Measurements from ENCODE around the gene ERP44.
"Not testable (repeated sequence)": the region's sequence is repeated elsewhere in the genome, so short reads cannot be mapped to it uniquely, and the experiment has no call there.

The ERP44 gene

DNA sequence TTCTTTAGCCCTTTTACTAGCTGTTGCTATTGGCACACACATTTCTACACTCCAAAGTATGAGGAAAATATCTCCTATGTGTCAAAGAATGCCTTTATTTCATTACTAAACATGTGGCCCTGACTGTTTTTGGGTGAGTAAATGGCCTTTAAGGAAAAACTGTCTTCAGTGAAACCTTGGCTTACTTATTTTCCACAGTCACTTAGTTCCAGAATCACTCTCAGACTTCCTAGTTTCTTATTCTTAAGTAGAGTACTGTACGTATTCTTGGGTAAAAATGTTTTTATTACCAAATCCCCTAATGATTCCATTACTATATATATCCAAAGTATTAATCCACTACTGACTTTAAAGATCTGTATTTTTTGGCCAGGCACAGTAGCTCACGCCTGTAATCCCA is 27.5 kb downstream of the ERP44 start:
- H3K27me3 ChIP-seq (replicated peaks in 2 of 5; ENCODE audit: control insufficient read depth in 4 of 5, insufficient read depth in 5 of 5, low read length in 4 of 5), result no peaks in the 10 kb centered on the region
- DNase-seq, result no peak
- no peak overlapping the region for H3K27ac ChIP-seq (ENCODE audit: insufficient read depth in 1 of 2, low read depth in 1 of 2, low read length in 2 of 2, poor library complexity in 1 of 2, severe bottlenecking in 2 of 2)
- POLR2A ChIA-PET, result no interaction called here
- peaks cover 0 to 5% (median 0%) of the 10 kb centered on the region in 4 experiments for H3K4me1 ChIP-seq (ENCODE audit: control extremely low read depth in 1 of 4, control insufficient read depth in 4 of 4, insufficient read depth in 4 of 4, low read length in 3 of 4)
- WGBS (ENCODE audit: insufficient coverage), result 100% methylated on average over 1 of the region's 2 CpGs
- no peak overlapping the region for H3K4me3 ChIP-seq (ENCODE audit: control insufficient read depth in 1 of 7, extremely low read depth in 1 of 7, insufficient read depth in 4 of 7, low read depth in 2 of 7, low read length in 6 of 7)
- H3K9me3 ChIP-seq (ENCODE audit: control extremely low read depth in 1 of 5, control insufficient read depth in 4 of 5, insufficient read depth in 2 of 5, low read depth in 1 of 5, low read length in 4 of 5), result no peaks in the 10 kb centered on the region
- CTCF ChIA-PET, result interaction anchor here (1.4 kb wide), 1 partner anchor 18 kb away, joined by 3 read pairs; no protein-coding TSS in a partner anchor
- H3K36me3 ChIP-seq (ENCODE audit: control insufficient read depth in 4 of 4, insufficient read depth in 4 of 4, low read length in 3 of 4), result peaks cover 0 to 2% (median under 1%) of the 10 kb centered on the region in 4 experiments

DNA sequence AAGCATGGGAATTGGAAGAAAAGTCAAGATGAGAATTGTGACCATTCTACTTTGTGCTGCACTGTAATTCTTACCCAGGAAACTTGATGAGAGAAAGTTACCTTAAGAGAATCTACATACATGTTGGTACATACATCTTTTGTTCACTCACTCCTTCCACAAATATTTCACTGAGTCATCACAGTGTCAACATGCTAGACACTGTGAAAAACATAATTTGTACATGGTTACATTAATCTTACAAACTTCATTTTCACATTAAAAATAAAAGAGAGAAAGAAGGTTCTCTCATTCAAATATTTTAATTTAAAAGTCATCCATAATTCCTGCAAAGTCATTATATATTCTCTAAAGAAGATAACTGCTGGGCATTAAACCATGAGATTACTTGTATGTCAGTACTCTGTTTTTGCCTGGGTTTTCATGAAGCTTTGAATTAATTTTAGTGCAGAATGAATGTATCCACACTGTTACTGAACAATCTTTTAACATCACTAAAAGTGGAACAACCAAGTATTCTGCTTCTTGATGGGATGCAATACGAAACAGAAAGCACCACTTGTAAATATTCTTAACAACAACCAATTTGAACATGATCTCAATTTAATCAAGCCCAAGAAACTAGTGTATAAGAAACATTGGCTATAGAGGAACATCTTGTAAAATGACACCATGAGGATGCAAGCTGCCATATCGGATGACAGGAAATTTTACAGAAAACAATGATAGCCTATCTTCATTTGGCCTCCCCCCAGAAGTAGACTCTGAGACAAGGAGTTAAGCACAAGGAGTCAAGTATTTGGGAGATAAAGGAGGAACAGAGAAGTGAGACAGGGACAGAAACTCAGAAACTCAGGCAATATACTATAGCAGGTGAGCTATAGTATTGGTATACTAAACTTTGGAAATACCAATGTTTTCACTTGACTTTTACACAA is 28.4 kb downstream of the ERP44 start:
- Histone ChIP-seq H3K36me3 (ENCODE audit: control insufficient read depth in 4 of 4, insufficient read depth in 4 of 4, low read length in 3 of 4) (peaks cover 0 to 2% (median under 1%) of the 10 kb centered on the region in 4 experiments), H3K9me3 (ENCODE audit: control extremely low read depth in 1 of 5, control insufficient read depth in 4 of 5, insufficient read depth in 2 of 5, low read depth in 1 of 5, low read length in 4 of 5) (no peaks in the 10 kb centered on the region), H3K27me3 (replicated peaks in 2 of 5; ENCODE audit: control insufficient read depth in 4 of 5, insufficient read depth in 5 of 5, low read length in 4 of 5) (no peaks in the 10 kb centered on the region), H3K27ac (ENCODE audit: insufficient read depth in 1 of 2, low read depth in 1 of 2, low read length in 2 of 2, poor library complexity in 1 of 2, severe bottlenecking in 2 of 2) (no peak overlapping the region), H3K4me1 (ENCODE audit: control extremely low read depth in 1 of 4, control insufficient read depth in 4 of 4, insufficient read depth in 4 of 4, low read length in 3 of 4) (peaks cover 0 to 5% (median 0%) of the 10 kb centered on the region in 4 experiments), H3K4me3 (ENCODE audit: control insufficient read depth in 1 of 7, extremely low read depth in 1 of 7, insufficient read depth in 4 of 7, low read depth in 2 of 7, low read length in 6 of 7) (no peak overlapping the region)
- ChIA-PET CTCF (no interaction called here), POLR2A (no interaction called here)
- WGBS (ENCODE audit: insufficient coverage), result no CpG with 5 or more reads among the region's 2 CpGs
- DNase-seq, result no peak

DNA sequence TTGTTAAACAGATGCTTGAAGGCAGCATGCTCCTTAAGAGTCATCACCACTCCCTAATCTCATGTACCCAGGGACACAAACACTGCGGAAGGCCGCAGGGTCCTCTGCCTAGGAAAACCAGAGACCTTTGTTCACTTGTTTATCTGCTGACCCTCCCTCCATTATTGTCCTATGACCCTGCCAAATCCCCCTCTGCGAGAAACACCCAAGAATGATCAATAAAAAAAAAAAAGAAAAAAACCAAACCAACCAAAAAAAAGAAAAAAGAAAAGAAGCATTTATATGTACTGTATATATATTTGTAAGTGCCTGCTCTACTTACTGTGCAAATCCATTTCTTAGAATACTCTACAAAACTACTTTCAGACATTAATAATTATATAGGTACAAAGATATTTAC is 29.7 kb downstream of the ERP44 start:
- H3K4me1 ChIP-seq (ENCODE audit: control extremely low read depth in 1 of 4, control insufficient read depth in 4 of 4, insufficient read depth in 4 of 4, low read length in 3 of 4); H3K4me3 ChIP-seq (ENCODE audit: control insufficient read depth in 1 of 7, extremely low read depth in 1 of 7, insufficient read depth in 4 of 7, low read depth in 2 of 7, low read length in 6 of 7); H3K27ac ChIP-seq (ENCODE audit: insufficient read depth in 1 of 2, low read depth in 1 of 2, low read length in 2 of 2, poor library complexity in 1 of 2, severe bottlenecking in 2 of 2); H3K36me3 ChIP-seq (ENCODE audit: control insufficient read depth in 4 of 4, insufficient read depth in 4 of 4, low read length in 3 of 4); CTCF ChIA-PET; H3K9me3 ChIP-seq (ENCODE audit: control extremely low read depth in 1 of 5, control insufficient read depth in 4 of 5, insufficient read depth in 2 of 5, low read depth in 1 of 5, low read length in 4 of 5); DNase-seq; POLR2A ChIA-PET; H3K27me3 ChIP-seq (replicated peaks in 2 of 5; ENCODE audit: control insufficient read depth in 4 of 5, insufficient read depth in 5 of 5, low read length in 4 of 5): not testable (repeated sequence)
- WGBS (ENCODE audit: insufficient coverage), result no CpG with 5 or more reads among the region's 3 CpGs

DNA sequence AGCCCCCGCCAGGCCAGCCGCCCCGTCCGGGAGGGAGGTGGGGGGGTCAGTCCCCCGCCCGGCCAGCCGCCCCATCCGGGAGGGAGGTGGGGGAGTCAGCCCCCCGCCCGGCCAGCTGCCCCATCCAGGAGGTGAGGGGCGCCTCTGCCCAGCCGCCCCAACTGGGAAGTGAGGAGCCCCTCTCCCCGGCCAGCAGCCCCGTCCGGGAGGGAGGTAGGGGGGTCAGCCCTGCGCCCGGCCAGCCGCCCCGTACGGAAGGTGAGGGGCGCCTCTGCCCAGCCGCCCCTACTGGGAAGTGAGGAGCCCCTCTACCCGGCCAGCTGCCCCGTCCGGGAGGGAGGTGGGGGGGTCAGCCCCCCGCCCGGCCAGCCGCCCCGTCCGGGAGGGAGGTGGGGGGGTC is 30.8 kb downstream of the ERP44 start:
- CTCF ChIA-PET, result interaction anchor here (1.5 kb wide), 1 partner anchor 7 kb away, joined by 3 read pairs; no protein-coding TSS in a partner anchor
- DNase-seq, result not testable (repeated sequence)

DNA sequence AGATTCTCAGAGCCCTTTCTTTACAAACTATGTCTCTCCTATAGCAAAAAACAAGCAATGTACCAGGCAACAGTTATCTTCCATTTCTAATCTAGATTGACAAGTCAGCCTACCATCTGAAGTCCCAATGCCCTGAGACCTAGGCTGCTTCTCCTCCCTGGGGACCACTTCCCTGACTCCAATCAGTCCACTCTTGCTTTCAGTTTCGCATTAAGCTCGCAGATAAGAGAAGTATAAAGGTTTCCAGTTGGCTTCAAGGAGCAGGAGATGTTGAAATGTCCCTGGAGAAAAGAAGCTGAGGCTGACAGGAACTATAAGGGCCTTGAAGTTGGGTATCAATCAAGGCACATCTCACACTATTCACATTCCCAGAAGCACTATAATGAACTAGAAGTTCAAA is 32.3 kb downstream of the ERP44 start:
- no peaks in the 10 kb centered on the region for H3K9me3 ChIP-seq (ENCODE audit: control extremely low read depth in 1 of 5, control insufficient read depth in 4 of 5, insufficient read depth in 2 of 5, low read depth in 1 of 5, low read length in 4 of 5)
- no CpG with 5 or more reads among the region's 2 CpGs for WGBS (ENCODE audit: insufficient coverage)
- no peaks in the 10 kb centered on the region for H3K36me3 ChIP-seq (ENCODE audit: control insufficient read depth in 4 of 4, insufficient read depth in 4 of 4, low read length in 3 of 4)
- no peaks in the 10 kb centered on the region for H3K27me3 ChIP-seq (replicated peaks in 2 of 5; ENCODE audit: control insufficient read depth in 4 of 5, insufficient read depth in 5 of 5, low read length in 4 of 5)
- peak overlapping the region in 1 of 7 experiments; percentile 40 for H3K4me3 ChIP-seq (ENCODE audit: control insufficient read depth in 1 of 7, extremely low read depth in 1 of 7, insufficient read depth in 4 of 7, low read depth in 2 of 7, low read length in 6 of 7)
- ChIA-PET POLR2A (no interaction called here), CTCF (interaction anchor here (1.0 to 1.5 kb wide), 2 partner anchors 9 to 14 kb away, joined by 3 read pairs; no protein-coding TSS in a partner anchor)
- peaks cover 0 to 5% (median 0%) of the 10 kb centered on the region in 4 experiments for H3K4me1 ChIP-seq (ENCODE audit: control extremely low read depth in 1 of 4, control insufficient read depth in 4 of 4, insufficient read depth in 4 of 4, low read length in 3 of 4)
- H3K27ac ChIP-seq (ENCODE audit: insufficient read depth in 1 of 2, low read depth in 1 of 2, low read length in 2 of 2, poor library complexity in 1 of 2, severe bottlenecking in 2 of 2), result no peak overlapping the region
- peak in 2 of 3 donors; percentile 41 to 48 for DNase-seq

More for the DNA sequence above, 30.8 kb downstream of the ERP44 start:
- 100% methylated on average over 7 of the region's 30 CpGs for WGBS (ENCODE audit: insufficient coverage)
- H3K27me3 ChIP-seq (replicated peaks in 2 of 5; ENCODE audit: control insufficient read depth in 4 of 5, insufficient read depth in 5 of 5, low read length in 4 of 5); H3K27ac ChIP-seq (ENCODE audit: insufficient read depth in 1 of 2, low read depth in 1 of 2, low read length in 2 of 2, poor library complexity in 1 of 2, severe bottlenecking in 2 of 2); H3K36me3 ChIP-seq (ENCODE audit: control insufficient read depth in 4 of 4, insufficient read depth in 4 of 4, low read length in 3 of 4); H3K4me3 ChIP-seq (ENCODE audit: control insufficient read depth in 1 of 7, extremely low read depth in 1 of 7, insufficient read depth in 4 of 7, low read depth in 2 of 7, low read length in 6 of 7); H3K4me1 ChIP-seq (ENCODE audit: control extremely low read depth in 1 of 4, control insufficient read depth in 4 of 4, insufficient read depth in 4 of 4, low read length in 3 of 4); POLR2A ChIA-PET; H3K9me3 ChIP-seq (ENCODE audit: control extremely low read depth in 1 of 5, control insufficient read depth in 4 of 5, insufficient read depth in 2 of 5, low read depth in 1 of 5, low read length in 4 of 5): not testable (repeated sequence)

DNA sequence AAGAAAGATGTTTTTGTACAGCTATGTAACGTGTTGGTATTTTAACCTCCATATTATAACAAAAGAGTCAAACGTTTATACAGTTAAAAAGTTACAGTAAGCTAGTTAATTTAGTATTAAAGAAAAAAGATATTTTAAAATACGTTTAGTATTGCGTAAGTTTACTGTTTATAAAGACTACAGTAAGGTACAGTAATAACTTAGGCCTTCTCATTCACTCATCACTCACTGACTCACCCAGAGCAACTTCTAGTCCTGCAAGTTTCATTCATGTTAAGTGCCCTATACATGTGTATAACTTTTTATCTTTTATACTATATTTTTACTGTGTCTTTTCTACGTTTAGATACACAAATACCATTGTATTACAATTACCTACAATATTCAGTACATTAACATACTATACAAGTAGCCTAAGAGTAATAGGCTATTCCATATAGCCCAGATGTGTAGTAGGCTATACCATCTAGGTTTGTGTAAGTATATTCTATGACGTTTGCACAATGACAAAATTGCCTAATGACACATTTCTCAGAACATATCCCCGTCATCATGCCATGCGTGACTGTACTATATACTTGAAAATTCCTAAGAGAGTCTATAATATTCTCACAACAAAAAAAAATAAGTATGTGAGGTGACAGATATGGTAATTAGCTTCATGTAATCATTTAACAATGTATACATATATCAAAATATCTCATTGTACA is 33.8 kb downstream of the ERP44 start:
- H3K4me3 ChIP-seq (ENCODE audit: control insufficient read depth in 1 of 7, extremely low read depth in 1 of 7, insufficient read depth in 4 of 7, low read depth in 2 of 7, low read length in 6 of 7), result no peak overlapping the region
- WGBS (ENCODE audit: insufficient coverage), result no CpG with 5 or more reads among the region's 8 CpGs
- no peaks in the 10 kb centered on the region for H3K27me3 ChIP-seq (replicated peaks in 2 of 5; ENCODE audit: control insufficient read depth in 4 of 5, insufficient read depth in 5 of 5, low read length in 4 of 5)
- POLR2A ChIA-PET, result interaction anchor here (0.6 kb wide), 1 partner anchor 223 kb away, joined by 3 read pairs; no protein-coding TSS in a partner anchor
- no peak for DNase-seq
- H3K27ac ChIP-seq (ENCODE audit: insufficient read depth in 1 of 2, low read depth in 1 of 2, low read length in 2 of 2, poor library complexity in 1 of 2, severe bottlenecking in 2 of 2), result no peak overlapping the region
- H3K4me1 ChIP-seq (ENCODE audit: control extremely low read depth in 1 of 4, control insufficient read depth in 4 of 4, insufficient read depth in 4 of 4, low read length in 3 of 4), result peaks cover 0 to 5% (median 0%) of the 10 kb centered on the region in 4 experiments
- H3K9me3 ChIP-seq (ENCODE audit: control extremely low read depth in 1 of 5, control insufficient read depth in 4 of 5, insufficient read depth in 2 of 5, low read depth in 1 of 5, low read length in 4 of 5), result no peaks in the 10 kb centered on the region
- CTCF ChIA-PET, result interaction anchor here (0.9 to 1.2 kb wide), 3 partner anchors 12 to 50 kb away, joined by 3 read pairs; no protein-coding TSS in a partner anchor
- H3K36me3 ChIP-seq (ENCODE audit: control insufficient read depth in 4 of 4, insufficient read depth in 4 of 4, low read length in 3 of 4), result no peaks in the 10 kb centered on the region
